ENCODE data around the gene CELF2. TPM values are rescaled to one million over a fixed set of nuclear protein-coding genes. Genes with fewer than 3 reads are reported as not detected.

Gene CELF2
- total RNA-seq, 4 donors from 2014 or later = 30.0 to 56.6 (median 43.3) TPM

DNA sequence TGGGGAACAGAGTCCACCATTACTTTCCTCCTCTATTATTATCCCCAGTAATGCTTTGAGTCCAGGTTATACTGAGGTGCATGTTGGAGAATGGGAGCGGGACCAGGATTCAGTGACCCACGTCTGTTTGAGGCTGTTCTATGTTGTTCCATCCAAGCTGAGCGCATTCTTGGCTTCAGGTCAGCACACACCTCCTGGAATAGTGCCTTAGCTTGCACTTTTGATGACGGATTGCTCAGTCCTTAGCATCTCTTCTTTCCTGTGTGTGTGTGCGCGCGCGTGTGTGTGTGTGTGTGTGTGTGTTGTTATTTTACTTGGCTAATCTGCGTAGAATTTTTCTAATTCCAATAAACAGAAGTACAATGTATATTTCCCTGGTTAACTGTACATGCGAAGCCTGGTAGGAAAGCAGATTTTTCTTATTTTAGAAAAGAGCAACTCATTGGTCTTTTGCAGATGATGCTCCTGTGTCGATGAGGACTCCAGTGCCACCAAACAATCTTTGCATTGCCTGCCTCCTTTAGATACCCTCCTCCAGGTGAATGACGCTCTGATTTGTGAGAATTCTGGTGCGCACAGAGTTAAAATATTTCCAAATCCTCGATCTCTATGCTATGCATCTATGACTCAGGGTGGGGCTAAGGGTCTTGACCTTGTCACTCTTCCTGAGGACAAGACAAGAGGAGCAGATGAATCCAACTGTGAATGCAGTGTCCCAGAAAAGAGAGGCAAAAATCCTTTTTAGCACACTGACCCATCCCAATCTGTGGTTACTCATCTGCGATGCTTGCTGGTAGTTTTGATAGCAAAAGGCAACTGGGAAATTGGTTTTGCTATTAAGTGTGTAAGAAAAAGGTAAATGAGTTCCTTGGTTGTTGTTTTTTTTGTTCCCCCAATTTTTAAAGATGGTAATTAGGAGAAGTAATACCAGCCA is 13.3 kb upstream of the CELF2 start:
- intact Hi-C loops (cut with DNase I; ENCODE audit: low total_unique reads) (no loop called here), in situ Hi-C loops (cut with MboI; ENCODE audit: low sequenced_read_pairs in 4 of 4) (no loop called here)
- TF ChIP-seq CTCF (IDR thresholded peaks at IDR 0.05 in 4 of 5, conservative IDR thresholded peaks at IDR 0.05 in 1 of 5) = no peak
- TF ChIP-seq POLR2A (IDR thresholded peaks at IDR 0.05) = no peak
- no peak overlapping the region for H3K4me3 ChIP-seq
- DNase-seq (no peak), ATAC-seq (no peak)
- H3K36me3 ChIP-seq = no peaks in the 10 kb centered on the region
- H3K27me3 ChIP-seq = peaks cover 0 to 27% (median 17%) of the 10 kb centered on the region in 3 donors
- no peaks in the 10 kb centered on the region for H3K4me1 ChIP-seq
- no peak overlapping the region for H3K27ac ChIP-seq
- no peaks in the 10 kb centered on the region for H3K9me3 ChIP-seq

- Histone ChIP-seq H3K27me3 (peaks cover 0 to 33% (median 17%) of the 10 kb centered on the region in 3 donors), H3K9me3 (no peaks in the 10 kb centered on the region), H3K4me1 (no peaks in the 10 kb centered on the region), H3K27ac (no peak overlapping the region), H3K36me3 (no peaks in the 10 kb centered on the region), H3K4me3 (peak overlapping the region in 1 of 4 donors; percentile 11)
- DNase-seq (no peak), ATAC-seq (no peak)
- TF ChIP-seq POLR2A (IDR thresholded peaks at IDR 0.05) (no peak), CTCF (IDR thresholded peaks at IDR 0.05 in 4 of 5, conservative IDR thresholded peaks at IDR 0.05 in 1 of 5) (no peak)
- intact Hi-C loops (cut with DNase I; ENCODE audit: low total_unique reads) (no loop called here), in situ Hi-C loops (cut with MboI; ENCODE audit: low sequenced_read_pairs in 4 of 4) (no loop called here)
Measured at GRCh38 chr10:11005725-11006427, 11.8 kb upstream of the CELF2 start.

DNA sequence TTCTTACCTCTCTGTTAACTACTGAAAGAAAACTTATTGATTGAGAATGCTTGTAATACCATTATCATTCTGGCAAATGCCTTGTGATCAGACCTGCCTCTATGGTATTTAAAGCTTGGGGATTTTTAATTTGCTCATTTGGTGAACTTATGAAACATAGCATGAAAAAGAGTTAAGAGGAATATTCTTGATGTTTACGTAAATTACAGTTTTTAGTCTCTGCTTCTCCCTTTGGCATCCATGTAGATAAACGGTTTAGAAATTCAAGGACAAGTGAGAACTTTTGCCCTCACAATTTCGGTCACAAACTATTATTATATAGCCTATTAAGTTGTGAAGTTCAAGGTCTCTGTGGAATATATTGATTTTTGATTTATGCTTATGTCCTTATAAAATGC is 11.2 kb upstream of the CELF2 start:
- Histone ChIP-seq H3K36me3 (no peaks in the 10 kb centered on the region), H3K4me3 (no peak overlapping the region), H3K9me3 (no peaks in the 10 kb centered on the region), H3K4me1 (peaks cover 0 to 2% of the 10 kb centered on the region in 2 donors), H3K27ac (no peak overlapping the region), H3K27me3 (peaks cover 0 to 33% (median 17%) of the 10 kb centered on the region in 3 donors)
- TF ChIP-seq POLR2A (IDR thresholded peaks at IDR 0.05) = no peak
- no peak for TF ChIP-seq CTCF (IDR thresholded peaks at IDR 0.05 in 4 of 5, conservative IDR thresholded peaks at IDR 0.05 in 1 of 5)
- DNase-seq (no peak), ATAC-seq (no peak)
- intact Hi-C loops (cut with DNase I; ENCODE audit: low total_unique reads) = no loop called here
- in situ Hi-C loops (cut with MboI; ENCODE audit: low sequenced_read_pairs in 4 of 4) = no loop called here

DNA sequence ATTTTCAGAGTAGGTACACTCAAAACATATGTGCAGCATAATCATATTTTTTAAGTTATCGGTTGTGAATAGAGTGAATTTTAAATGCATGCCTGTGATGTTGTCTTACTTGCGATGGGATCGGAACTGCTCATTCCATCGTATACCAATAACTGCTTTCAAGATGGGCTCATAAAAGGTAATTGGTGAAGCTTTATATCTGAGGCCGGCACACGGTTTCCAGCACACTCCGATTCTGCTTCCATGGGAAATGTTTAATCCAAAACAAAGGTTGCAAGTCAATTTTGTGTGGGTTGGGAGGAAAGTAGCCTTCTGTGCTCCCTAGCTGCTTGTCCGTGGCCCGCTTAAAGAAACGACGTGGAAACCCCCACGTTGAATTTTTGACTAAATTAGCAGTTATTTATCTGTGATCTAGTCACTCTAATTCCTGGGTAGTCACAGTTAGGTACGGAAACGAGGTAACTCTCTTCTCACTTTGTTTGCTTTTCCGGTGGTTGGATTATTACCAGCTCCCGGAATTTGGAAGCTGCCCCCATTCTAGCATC is 10.1 kb upstream of the CELF2 start:
- intact Hi-C loops (cut with DNase I; ENCODE audit: low total_unique reads) = no loop called here
- no peaks in the 10 kb centered on the region for H3K36me3 ChIP-seq
- H3K9me3 ChIP-seq = no peaks in the 10 kb centered on the region
- no peak overlapping the region for H3K4me3 ChIP-seq
- H3K4me1 ChIP-seq = peaks cover 0 to 13% of the 10 kb centered on the region in 2 donors
- no peak for DNase-seq
- H3K27ac ChIP-seq = no peak overlapping the region
- ATAC-seq = no peak
- H3K27me3 ChIP-seq = peaks cover 0 to 33% (median 17%) of the 10 kb centered on the region in 3 donors
- in situ Hi-C loops (cut with MboI; ENCODE audit: low sequenced_read_pairs in 4 of 4) = no loop called here
- TF ChIP-seq CTCF (IDR thresholded peaks at IDR 0.05 in 4 of 5, conservative IDR thresholded peaks at IDR 0.05 in 1 of 5) = no peak
- TF ChIP-seq POLR2A (IDR thresholded peaks at IDR 0.05) = no peak
